Measurements from ENCODE around the gene NT5DC2. TPM values are rescaled to one million over a fixed set of nuclear protein-coding genes. Genes with fewer than 3 reads are reported as not detected.

The NT5DC2 gene
- total and polyA plus RNA-seq, 4 experiments from 2014 or later: 1.3 to 5.8 (median 5.5) TPM; not detected in 1

DNA sequence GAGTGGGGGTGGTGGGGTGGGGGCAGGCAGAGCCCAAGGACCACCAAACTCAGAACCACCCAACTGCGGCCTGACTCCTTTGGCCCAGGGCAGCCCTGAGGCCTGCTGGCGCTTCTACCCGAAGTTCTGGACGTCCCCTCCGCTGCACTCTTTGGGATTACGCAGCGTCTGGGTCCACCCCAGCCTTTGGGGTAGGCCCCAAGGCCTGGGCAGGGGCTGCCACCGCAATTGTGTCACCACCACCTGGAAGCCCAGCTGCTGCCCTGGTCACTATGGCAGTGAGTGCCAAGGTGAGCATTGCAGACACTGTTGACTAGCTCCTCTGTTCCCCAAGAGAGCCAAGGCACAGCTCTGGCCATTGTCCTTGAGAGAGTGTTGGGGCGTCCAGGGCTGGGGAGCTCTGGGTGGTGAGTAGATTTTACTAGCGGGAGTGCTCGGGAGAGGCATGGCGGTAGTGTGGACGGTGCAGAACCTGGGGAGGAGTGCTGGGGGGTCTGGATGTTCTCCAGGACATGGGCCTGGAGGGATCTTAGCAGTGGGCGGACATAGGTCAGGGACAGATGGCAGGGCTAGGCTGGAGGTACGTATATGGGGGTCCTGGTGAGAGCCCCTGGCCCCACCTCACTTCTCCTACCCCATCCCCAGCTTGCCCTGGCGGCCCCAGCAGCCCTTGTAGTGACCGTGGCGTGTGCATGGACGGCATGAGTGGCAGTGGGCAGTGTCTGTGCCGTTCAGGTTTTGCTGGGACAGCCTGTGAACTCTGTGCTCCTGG lies 12.8 kb downstream of the NT5DC2 start:
- no peak overlapping the region for H3K4me3 Mint-ChIP-seq
- Histone ChIP-seq H3K9me3 (ENCODE audit: control insufficient read depth in 1 of 2, low read length in 2 of 2) (no peaks in the 10 kb centered on the region), H3K4me1 (ENCODE audit: insufficient read depth, low read length) (no peaks in the 10 kb centered on the region), H3K36me3 (ENCODE audit: insufficient read depth, low read length) (no peaks in the 10 kb centered on the region), H3K27ac (ENCODE audit: low read depth, low read length) (no peak overlapping the region), H3K4me3 (ENCODE audit: low read length in 2 of 2) (no peak overlapping the region), H3K27me3 (ENCODE audit: insufficient read depth, low read length) (no peaks in the 10 kb centered on the region)
- intact Hi-C loops (cut with micrococcal nuclease): no loop called here
- ChIA-PET CTCF (ENCODE audit: partially characterized antibody) (no interaction called here), POLR2A (ENCODE audit: partially characterized antibody) (no interaction called here)
- no peaks in the 10 kb centered on the region for H3K4me1 Mint-ChIP-seq
- peak in 1 of 5 donors; percentile 29 for DNase-seq
- no peaks in the 10 kb centered on the region for H3K36me3 Mint-ChIP-seq
- H3K27ac Mint-ChIP-seq: peak overlapping the region in 1 of 7 donors; percentile 54
- H3K27me3 Mint-ChIP-seq: no peaks in the 10 kb centered on the region
- no peaks in the 10 kb centered on the region for H3K9me3 Mint-ChIP-seq

DNA sequence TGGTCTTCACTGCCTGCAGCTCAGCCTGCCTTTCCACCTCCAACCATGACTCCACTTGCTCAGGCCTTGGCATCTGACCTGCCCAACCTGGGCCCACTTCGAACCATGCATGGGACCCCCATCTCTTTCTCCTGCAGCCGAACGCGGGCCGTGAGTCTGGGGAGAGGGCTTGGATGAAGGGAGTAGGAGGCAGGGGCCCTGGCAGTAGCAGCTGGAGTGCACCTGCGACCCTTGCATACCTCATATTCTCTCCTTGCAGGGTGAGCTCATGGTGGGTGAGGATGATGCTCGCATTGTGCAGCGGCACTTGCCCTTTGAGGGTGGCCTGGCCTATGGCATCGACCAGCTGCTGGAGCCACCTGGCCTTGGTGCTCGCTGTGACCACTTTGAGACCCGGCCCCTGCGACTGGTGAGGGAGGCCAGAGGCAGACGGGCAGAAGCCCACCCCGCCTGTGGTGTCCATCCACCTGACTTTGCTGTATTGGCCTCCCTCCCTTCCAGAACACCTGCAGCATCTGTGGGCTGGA lies 13.5 kb downstream of the NT5DC2 start:
- Mint-ChIP-seq H3K4me1 (no peaks in the 10 kb centered on the region), H3K4me3 (no peak overlapping the region), H3K9me3 (no peaks in the 10 kb centered on the region), H3K36me3 (no peaks in the 10 kb centered on the region), H3K27me3 (no peaks in the 10 kb centered on the region), H3K27ac (no peak overlapping the region)
- DNase-seq: peak in 1 of 5 donors; percentile 13
- Histone ChIP-seq H3K4me3 (ENCODE audit: low read length in 2 of 2) (no peak overlapping the region), H3K27ac (ENCODE audit: low read depth, low read length) (no peak overlapping the region), H3K4me1 (ENCODE audit: insufficient read depth, low read length) (no peaks in the 10 kb centered on the region), H3K27me3 (ENCODE audit: insufficient read depth, low read length) (no peaks in the 10 kb centered on the region), H3K36me3 (ENCODE audit: insufficient read depth, low read length) (no peaks in the 10 kb centered on the region), H3K9me3 (ENCODE audit: control insufficient read depth in 1 of 2, low read length in 2 of 2) (no peaks in the 10 kb centered on the region)
- intact Hi-C loops (cut with micrococcal nuclease): no loop called here
- POLR2A ChIA-PET (ENCODE audit: partially characterized antibody): no interaction called here
- CTCF ChIA-PET (ENCODE audit: partially characterized antibody): no interaction called here

DNA sequence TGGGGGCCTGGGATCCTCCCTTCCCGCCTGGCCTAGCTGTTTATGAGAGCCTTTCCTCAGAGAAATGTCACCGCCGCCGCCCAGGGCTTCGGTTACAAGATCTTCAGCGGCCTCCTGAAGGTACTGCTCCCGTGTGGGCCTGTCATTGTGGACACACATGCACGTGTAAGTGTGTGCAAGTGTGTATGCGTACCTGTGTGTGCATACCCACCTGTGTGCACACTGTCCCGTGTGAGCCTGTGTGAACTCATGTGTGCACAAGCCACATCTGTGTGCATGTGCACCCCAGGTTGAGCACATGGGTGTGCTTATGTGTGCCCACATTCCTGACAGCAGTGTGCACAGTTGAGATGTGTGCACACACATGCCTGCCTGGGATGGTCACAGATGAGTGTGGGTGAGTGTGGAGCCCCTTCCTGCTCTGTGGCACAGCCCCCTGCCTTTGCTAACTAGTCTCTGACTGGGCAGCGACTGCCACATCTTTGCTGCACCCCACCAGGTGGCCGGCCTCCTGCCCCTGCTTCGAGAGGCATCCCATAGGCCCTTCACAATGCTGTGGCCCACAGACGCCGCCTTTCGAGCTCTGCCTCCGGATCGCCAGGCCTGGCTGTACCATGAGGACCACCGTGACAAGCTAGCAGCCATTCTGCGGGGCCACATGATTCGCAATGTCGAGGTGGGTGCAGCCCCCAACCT lies 14.1 kb downstream of the NT5DC2 start:
- Mint-ChIP-seq H3K4me3 (no peak overlapping the region), H3K36me3 (no peaks in the 10 kb centered on the region), H3K27me3 (no peaks in the 10 kb centered on the region), H3K9me3 (no peaks in the 10 kb centered on the region), H3K27ac (no peak overlapping the region), H3K4me1 (no peaks in the 10 kb centered on the region)
- no peaks in the 10 kb centered on the region for H3K27me3 ChIP-seq (ENCODE audit: insufficient read depth, low read length)
- POLR2A ChIA-PET (ENCODE audit: partially characterized antibody): no interaction called here
- H3K4me3 ChIP-seq (ENCODE audit: low read length in 2 of 2): no peak overlapping the region
- H3K36me3 ChIP-seq (ENCODE audit: insufficient read depth, low read length): no peaks in the 10 kb centered on the region
- no peak overlapping the region for H3K27ac ChIP-seq (ENCODE audit: low read depth, low read length)
- H3K9me3 ChIP-seq (ENCODE audit: control insufficient read depth in 1 of 2, low read length in 2 of 2): no peaks in the 10 kb centered on the region
- intact Hi-C loops (cut with micrococcal nuclease): no loop called here
- CTCF ChIA-PET (ENCODE audit: partially characterized antibody): no interaction called here
- H3K4me1 ChIP-seq (ENCODE audit: insufficient read depth, low read length): no peaks in the 10 kb centered on the region
- DNase-seq: peak in 1 of 5 donors; percentile 22

DNA sequence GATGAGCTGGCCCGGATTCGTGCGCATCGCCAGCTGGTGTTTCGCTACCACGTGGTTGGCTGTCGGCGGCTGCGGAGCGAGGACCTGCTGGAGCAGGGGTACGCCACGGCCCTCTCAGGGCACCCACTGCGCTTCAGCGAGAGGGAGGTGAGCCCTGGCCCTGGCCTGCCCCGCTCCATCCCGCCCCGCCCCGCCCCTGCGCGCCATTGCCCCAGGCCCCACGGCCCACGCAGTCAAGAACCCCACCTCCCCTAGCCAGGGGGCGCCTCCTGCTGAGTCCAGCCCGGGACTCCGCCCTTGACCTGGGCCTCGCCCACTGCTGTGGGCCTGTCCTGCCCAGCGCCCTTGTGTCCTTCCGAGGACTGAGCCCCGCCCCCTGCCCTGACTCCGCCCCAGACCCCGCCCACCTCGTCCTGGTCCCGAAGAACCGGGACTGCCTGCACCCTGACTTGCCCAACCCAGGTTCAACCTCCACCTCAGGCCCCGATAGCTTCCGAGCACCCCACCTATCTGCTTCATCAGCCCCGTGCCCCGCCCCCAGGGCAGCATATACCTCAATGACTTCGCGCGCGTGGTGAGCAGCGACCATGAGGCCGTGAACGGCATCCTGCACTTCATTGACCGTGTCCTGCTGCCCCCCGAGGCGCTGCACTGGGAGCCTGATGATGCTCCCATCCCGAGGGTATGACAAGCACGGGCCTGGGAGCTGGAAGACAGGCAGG lies 14.8 kb downstream of the NT5DC2 start:
- Histone ChIP-seq H3K9me3 (ENCODE audit: control insufficient read depth in 1 of 2, low read length in 2 of 2) (no peaks in the 10 kb centered on the region), H3K27me3 (ENCODE audit: insufficient read depth, low read length) (no peaks in the 10 kb centered on the region), H3K4me3 (ENCODE audit: low read length in 2 of 2) (no peak overlapping the region), H3K4me1 (ENCODE audit: insufficient read depth, low read length) (no peaks in the 10 kb centered on the region), H3K36me3 (ENCODE audit: insufficient read depth, low read length) (no peaks in the 10 kb centered on the region), H3K27ac (ENCODE audit: low read depth, low read length) (no peak overlapping the region)
- H3K9me3 Mint-ChIP-seq: no peaks in the 10 kb centered on the region
- H3K36me3 Mint-ChIP-seq: no peaks in the 10 kb centered on the region
- POLR2A ChIA-PET (ENCODE audit: partially characterized antibody): no interaction called here
- DNase-seq: peak in 1 of 5 donors; percentile 10
- H3K4me3 Mint-ChIP-seq: no peak overlapping the region
- H3K27me3 Mint-ChIP-seq: no peaks in the 10 kb centered on the region
- intact Hi-C loops (cut with micrococcal nuclease): no loop called here
- CTCF ChIA-PET (ENCODE audit: partially characterized antibody): no interaction called here
- no peaks in the 10 kb centered on the region for H3K4me1 Mint-ChIP-seq
- H3K27ac Mint-ChIP-seq: no peak overlapping the region

- Mint-ChIP-seq H3K27ac (no peak overlapping the region), H3K27me3 (no peaks in the 10 kb centered on the region)
- POLR2A ChIA-PET (ENCODE audit: partially characterized antibody): no interaction called here
Measured at GRCh38 chr3:52517796-52518722, 15.6 kb downstream of the NT5DC2 start.

GRCh38 chr3:52516509-52517195 lies 17.0 kb downstream of the NT5DC2 start:
- H3K27ac Mint-ChIP-seq: no peak overlapping the region
- H3K36me3 Mint-ChIP-seq: no peaks in the 10 kb centered on the region
- no peaks in the 10 kb centered on the region for H3K4me1 Mint-ChIP-seq
- Histone ChIP-seq H3K4me3 (ENCODE audit: low read length in 2 of 2) (no peak overlapping the region), H3K27ac (ENCODE audit: low read depth, low read length) (no peak overlapping the region), H3K27me3 (ENCODE audit: insufficient read depth, low read length) (no peaks in the 10 kb centered on the region), H3K4me1 (ENCODE audit: insufficient read depth, low read length) (no peaks in the 10 kb centered on the region), H3K9me3 (ENCODE audit: control insufficient read depth in 1 of 2, low read length in 2 of 2) (no peaks in the 10 kb centered on the region), H3K36me3 (ENCODE audit: insufficient read depth, low read length) (no peaks in the 10 kb centered on the region)
- no peak overlapping the region for H3K4me3 Mint-ChIP-seq
- CTCF ChIA-PET (ENCODE audit: partially characterized antibody): no interaction called here
- intact Hi-C loops (cut with micrococcal nuclease): no loop called here
- peak in 1 of 5 donors; percentile 30 for DNase-seq
- POLR2A ChIA-PET (ENCODE audit: partially characterized antibody): no interaction called here
- H3K9me3 Mint-ChIP-seq: no peaks in the 10 kb centered on the region
- no peaks in the 10 kb centered on the region for H3K27me3 Mint-ChIP-seq

More at GRCh38 chr3:52517796-52518722, 15.6 kb downstream of the NT5DC2 start:
- no peaks in the 10 kb centered on the region for H3K9me3 ChIP-seq (ENCODE audit: control insufficient read depth in 1 of 2, low read length in 2 of 2)
- H3K4me3 ChIP-seq (ENCODE audit: low read length in 2 of 2): no peak overlapping the region
- no peaks in the 10 kb centered on the region for H3K36me3 ChIP-seq (ENCODE audit: insufficient read depth, low read length)
- Mint-ChIP-seq H3K9me3 (no peaks in the 10 kb centered on the region), H3K36me3 (no peaks in the 10 kb centered on the region), H3K4me1 (no peaks in the 10 kb centered on the region), H3K4me3 (no peak overlapping the region)
- no peaks in the 10 kb centered on the region for H3K4me1 ChIP-seq (ENCODE audit: insufficient read depth, low read length)
- H3K27ac ChIP-seq (ENCODE audit: low read depth, low read length): no peak overlapping the region
- intact Hi-C loops (cut with micrococcal nuclease): no loop called here
- CTCF ChIA-PET (ENCODE audit: partially characterized antibody): no interaction called here
- no peaks in the 10 kb centered on the region for H3K27me3 ChIP-seq (ENCODE audit: insufficient read depth, low read length)
- DNase-seq: peak in 1 of 5 donors; percentile 37
